Urothelium cell line (cell line): Measurements from ENCODE around the gene SKP1.
"Not testable (repeated sequence)": the region's sequence is repeated elsewhere in the genome, so short reads cannot be mapped to it uniquely, and the experiment has no call there.

Experiments
- DNase-seq: peaks from one replicate; pipeline ENCODE4 v3.0.0; 2011; ENCODE audit warnings: low spot score, mixed read lengths
- FAIRE-seq: peaks from 2 replicates; lab custom pipeline; 2011; peaks lifted over from hg19 to GRCh38; lab: Jason Lieb, UNC

SKP1 gene

GRCh38 chr5:134178096-134178419, 1.3 kb upstream of the SKP1 start:
- DNase-seq (no peak), FAIRE-seq (no peak)

GRCh38 chr5:134177369-134178095, 782 bp upstream of the SKP1 start:
- DNase-seq (peak; percentile 12), FAIRE-seq (no peak)

DNA sequence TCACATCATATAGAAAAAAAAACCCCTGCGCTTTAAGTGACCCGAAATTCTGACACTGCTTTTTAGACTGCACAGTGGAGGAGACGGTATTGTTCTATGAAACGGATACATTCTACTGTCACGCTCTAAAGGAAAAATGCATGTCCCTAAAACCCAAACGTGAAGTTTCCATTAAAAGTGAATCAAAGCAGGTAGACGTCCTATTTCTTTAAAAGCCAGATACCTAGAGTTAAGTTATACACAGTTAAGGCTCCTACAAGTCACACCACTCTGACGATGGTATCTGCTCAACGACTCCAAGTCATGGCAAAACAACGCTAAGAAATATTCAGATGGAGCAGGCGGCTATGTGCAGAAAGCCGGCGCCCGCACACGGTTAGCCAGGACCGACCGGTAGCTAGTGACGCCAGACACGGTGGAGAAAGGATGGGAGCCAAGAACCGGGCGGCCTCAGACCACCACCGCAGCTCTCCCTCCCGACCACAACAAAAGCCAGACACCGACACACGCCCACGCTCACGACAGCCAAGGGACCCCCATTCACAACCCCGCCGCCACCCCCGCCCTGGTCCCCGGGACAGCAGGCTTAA, 734 bp downstream of the SKP1 start:
- no peak for DNase-seq

GRCh38 chr5:134174841-134175839, 1.6 kb downstream of the SKP1 start:
- DNase-seq (no peak), FAIRE-seq (no peak)

More for the DNA sequence above, 734 bp downstream of the SKP1 start:
- no peak for FAIRE-seq

DNA sequence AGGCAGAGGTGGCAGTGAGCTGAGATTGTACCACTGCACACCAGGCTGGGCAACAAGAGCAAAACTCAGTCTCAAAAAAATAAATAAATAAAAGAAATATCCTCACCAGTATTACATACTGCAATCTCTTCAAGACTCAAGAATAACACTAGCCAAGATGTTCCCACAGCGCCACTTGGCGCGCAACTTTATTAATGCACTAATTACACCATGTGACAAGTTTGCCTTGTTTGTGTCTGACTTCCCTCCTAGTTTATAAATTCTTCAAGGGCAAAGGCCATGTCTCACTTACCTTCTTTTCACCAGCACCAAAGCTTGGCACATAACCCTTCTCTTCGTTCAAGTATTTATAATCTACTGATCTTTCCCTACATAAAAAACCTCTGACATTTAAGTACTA, 4.8 kb downstream of the SKP1 start:
- no peak for DNase-seq
- FAIRE-seq = no peak

- no peak for DNase-seq
- FAIRE-seq = no peak
These were observed 14.2 kb downstream of the SKP1 start for GRCh38 chr5:134162592-134162991.

GRCh38 chr5:134161513-134162395, 15.0 kb downstream of the SKP1 start:
- DNase-seq (no peak), FAIRE-seq (no peak)

- FAIRE-seq (no peak), DNase-seq (no peak)
These were observed 23.1 kb downstream of the SKP1 start for GRCh38 chr5:134153657-134154056.

GRCh38 chr5:134153241-134153640, 23.5 kb downstream of the SKP1 start:
- FAIRE-seq = no peak
- no peak for DNase-seq

DNA sequence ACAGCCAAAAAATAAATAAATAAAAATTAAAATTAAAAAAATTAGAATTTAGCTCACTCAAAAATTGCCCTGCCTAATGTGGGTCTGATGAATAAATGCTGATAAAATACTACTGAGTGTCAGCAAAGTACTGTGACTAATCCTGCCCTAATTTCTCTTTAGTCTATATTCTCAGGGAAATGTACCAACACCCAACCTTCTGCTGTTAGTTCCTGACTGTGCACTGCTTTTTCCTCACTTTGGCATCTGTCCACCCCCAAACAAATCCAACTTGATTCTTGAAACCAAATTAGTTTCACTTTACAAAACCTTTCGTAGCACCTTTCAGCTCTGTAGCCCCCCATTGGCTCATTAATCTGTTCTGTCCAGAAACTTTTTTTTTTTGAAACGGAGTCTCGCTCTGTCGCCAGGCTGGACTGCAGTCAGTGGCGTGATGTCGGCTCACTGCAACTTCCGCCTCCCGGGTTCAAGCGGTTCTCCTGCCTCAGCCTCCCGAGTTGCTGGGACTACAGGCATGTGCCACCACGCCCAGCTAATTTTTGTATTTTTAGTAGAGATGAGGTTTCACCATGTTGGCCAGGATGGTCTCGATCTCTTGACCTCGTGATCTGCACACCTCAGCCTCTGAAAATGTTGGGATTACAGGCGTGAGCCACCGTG, 24.4 kb downstream of the SKP1 start:
- DNase-seq, FAIRE-seq: not testable (repeated sequence)

- FAIRE-seq = no peak
- DNase-seq = no peak
These were observed 25.0 kb downstream of the SKP1 start for GRCh38 chr5:134151723-134152122.

GRCh38 chr5:134149571-134150303, 27.0 kb downstream of the SKP1 start:
- DNase-seq (no peak), FAIRE-seq (no peak)

DNA sequence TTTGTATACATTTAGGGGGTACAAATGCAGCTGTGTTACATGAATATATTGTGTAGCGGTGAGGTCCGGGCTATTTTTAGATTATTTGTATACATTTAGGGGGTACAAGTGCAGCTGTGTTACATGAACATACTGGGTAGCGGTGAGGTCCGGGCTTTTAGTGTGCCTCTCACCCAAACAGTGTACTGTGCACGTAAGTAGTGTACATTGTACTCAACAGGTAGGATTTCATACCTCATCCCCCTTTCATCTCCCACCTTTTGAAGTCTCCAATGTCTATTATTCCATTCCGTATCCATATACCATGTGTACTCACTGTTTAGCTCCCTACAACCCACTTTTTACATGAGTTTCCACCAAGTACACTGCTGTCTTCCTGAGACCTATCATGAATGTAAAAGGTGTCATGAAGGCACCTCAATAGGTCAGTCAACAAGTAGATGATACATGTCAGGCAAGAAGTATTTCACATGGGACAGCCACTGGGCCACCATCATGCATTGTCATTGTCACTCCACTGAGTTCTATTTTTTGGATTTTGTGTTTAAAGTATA, 27.7 kb downstream of the SKP1 start:
- FAIRE-seq (no peak), DNase-seq (no peak)

- no peak for FAIRE-seq
These were observed 28.4 kb downstream of the SKP1 start for GRCh38 chr5:134148316-134148715.

GRCh38 chr5:134146651-134147518, 29.9 kb downstream of the SKP1 start:
- FAIRE-seq = no peak
- no peak for DNase-seq

More at GRCh38 chr5:134148316-134148715, 28.4 kb downstream of the SKP1 start:
- DNase-seq = no peak

DNA sequence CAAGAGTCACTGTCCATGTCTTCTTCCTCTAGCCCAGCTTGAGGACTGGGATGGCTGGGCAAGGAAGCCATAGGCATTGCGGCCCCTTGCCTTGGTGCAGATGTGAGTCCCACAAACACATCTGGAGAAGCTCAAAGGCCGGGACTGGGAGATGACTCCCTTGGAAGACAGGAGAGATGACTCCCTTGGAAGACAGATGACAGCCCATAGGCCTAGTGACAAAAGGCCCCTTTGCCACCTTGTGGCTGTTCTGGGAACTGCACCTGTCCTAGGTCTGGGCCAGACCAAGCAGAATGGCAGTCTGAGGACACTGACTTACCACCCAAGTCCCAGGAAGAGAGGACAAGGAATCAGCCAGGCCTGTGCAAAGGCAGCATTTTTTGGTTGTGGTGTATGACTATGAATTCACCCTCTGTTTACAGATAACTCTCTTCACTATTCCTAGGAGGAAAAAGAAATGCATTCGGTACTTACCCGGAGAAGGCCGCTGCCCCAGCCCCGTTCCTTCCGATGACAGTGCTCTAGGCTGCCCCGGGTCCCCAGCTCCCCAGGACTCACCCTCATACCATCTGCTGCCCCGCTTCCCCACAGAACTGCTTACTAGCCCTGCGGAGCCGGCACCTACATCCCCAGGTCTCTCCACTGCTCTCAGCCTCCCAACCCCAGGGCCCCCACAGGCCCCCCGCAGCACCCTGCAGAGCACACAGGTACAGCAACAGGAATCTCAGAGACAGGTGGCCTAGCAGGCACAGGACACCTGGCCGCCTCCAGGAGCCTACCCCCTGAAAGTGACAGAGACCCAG, 30.8 kb downstream of the SKP1 start:
- FAIRE-seq (no peak), DNase-seq (peak; percentile 62)

DNA sequence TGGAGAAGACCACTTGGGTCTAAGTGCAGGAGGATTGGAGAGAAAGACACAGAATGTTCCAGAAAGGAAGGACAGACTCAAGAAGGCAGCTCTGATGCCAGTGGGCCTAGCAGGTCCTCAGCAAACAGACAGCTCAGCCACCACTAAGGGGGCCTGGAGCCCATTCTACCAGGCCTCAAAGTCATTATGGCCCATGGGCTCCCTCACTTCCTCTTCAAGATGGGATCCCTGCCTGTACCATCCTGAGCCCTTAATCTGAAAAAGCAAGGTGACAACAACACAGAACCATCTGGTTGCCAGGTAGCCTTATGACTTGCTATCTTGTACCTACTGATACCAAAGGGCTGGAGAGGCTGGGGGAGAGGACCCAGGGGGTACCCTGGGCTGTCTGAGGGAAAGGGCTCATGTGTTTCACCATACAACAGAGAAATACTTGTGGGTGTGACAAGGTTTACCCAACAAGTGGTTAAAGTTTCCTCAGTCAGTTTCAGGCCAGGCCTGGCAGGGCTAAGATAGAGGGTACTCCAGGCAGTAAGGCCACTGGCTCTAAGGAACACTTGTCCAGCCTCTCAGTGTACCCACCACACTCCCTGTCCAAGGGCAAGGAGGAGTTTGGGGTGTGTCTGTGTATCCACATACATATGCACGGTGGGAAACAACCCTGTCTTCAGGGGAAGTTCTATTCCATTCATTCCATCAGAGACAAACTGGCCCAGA, 31.6 kb downstream of the SKP1 start:
- FAIRE-seq = no peak
- DNase-seq = no peak
